Measurements from ENCODE around the gene OR56A3. TPM values are rescaled to one million over a fixed set of nuclear protein-coding genes. Genes with fewer than 3 reads are reported as not detected.

The OR56A3 gene
- total RNA-seq, 4 donors from 2014 or later: not detected

GRCh38 chr11:5968394-5968793 is 26.3 kb downstream of the OR56A3 start, which contains the start of gene OR56A5:
Gene OR56A5, minus strand, starts transcription at chr11:5968494. Its CDS starts 0 bp downstream, at chr11:5968494.
- TF ChIP-seq POLR2A (IDR thresholded peaks at IDR 0.05): no peak
- no peak for TF ChIP-seq CTCF (IDR thresholded peaks at IDR 0.05)
- no peaks in the 10 kb centered on the region for H3K4me1 ChIP-seq
- no peak within 1 kb of the TSS for H3K4me3 ChIP-seq
- DNase-seq: no peak
- H3K27me3 ChIP-seq: no peaks in the 10 kb centered on the region
- H3K27ac ChIP-seq: no peak within 1 kb of the TSS
- H3K9me3 ChIP-seq: peaks cover 0 to 3% (median 0%) of the 10 kb centered on the region in 4 donors
- H3K36me3 ChIP-seq: no peaks in the 10 kb centered on the region

- TF ChIP-seq POLR2A (IDR thresholded peaks at IDR 0.05): no peak
- TF ChIP-seq CTCF (IDR thresholded peaks at IDR 0.05): no peak
- no peaks in the 10 kb centered on the region for H3K27me3 ChIP-seq
- H3K36me3 ChIP-seq: no peaks in the 10 kb centered on the region
- no peak for DNase-seq
- H3K9me3 ChIP-seq: no peaks in the 10 kb centered on the region
- H3K4me1 ChIP-seq: no peaks in the 10 kb centered on the region
- H3K4me3 ChIP-seq: no peak overlapping the region
- no peak overlapping the region for H3K27ac ChIP-seq
Observed at GRCh38 chr11:5973530-5973929, 31.5 kb downstream of the OR56A3 start.

GRCh38 chr11:5983443-5983842 is 41.4 kb downstream of the OR56A3 start:
- H3K4me1 ChIP-seq: no peaks in the 10 kb centered on the region
- no peaks in the 10 kb centered on the region for H3K36me3 ChIP-seq
- DNase-seq: no peak
- no peak overlapping the region for H3K4me3 ChIP-seq
- no peaks in the 10 kb centered on the region for H3K9me3 ChIP-seq
- TF ChIP-seq POLR2A (IDR thresholded peaks at IDR 0.05): no peak
- no peak for TF ChIP-seq CTCF (IDR thresholded peaks at IDR 0.05)
- no peaks in the 10 kb centered on the region for H3K27me3 ChIP-seq
- no peak overlapping the region for H3K27ac ChIP-seq

GRCh38 chr11:5986885-5987284 is 44.8 kb downstream of the OR56A3 start, which contains the start of gene OR52L1:
Gene OR52L1, minus strand, starts transcription at chr11:5986985. Its CDS starts 55 bp downstream, at chr11:5986930.
- Histone ChIP-seq H3K27me3 (no peaks in the 10 kb centered on the region), H3K27ac (no peak within 1 kb of the TSS), H3K4me3 (no peak within 1 kb of the TSS), H3K4me1 (no peaks in the 10 kb centered on the region), H3K36me3 (no peaks in the 10 kb centered on the region), H3K9me3 (no peaks in the 10 kb centered on the region)
- DNase-seq: no peak
- TF ChIP-seq POLR2A (IDR thresholded peaks at IDR 0.05): no peak
- no peak for TF ChIP-seq CTCF (IDR thresholded peaks at IDR 0.05)

GRCh38 chr11:5989203-5989602 is 47.2 kb downstream of the OR56A3 start:
- H3K4me1 ChIP-seq: no peaks in the 10 kb centered on the region
- H3K27me3 ChIP-seq: no peaks in the 10 kb centered on the region
- no peaks in the 10 kb centered on the region for H3K9me3 ChIP-seq
- no peak for TF ChIP-seq CTCF (IDR thresholded peaks at IDR 0.05)
- TF ChIP-seq POLR2A (IDR thresholded peaks at IDR 0.05): no peak
- no peaks in the 10 kb centered on the region for H3K36me3 ChIP-seq
- DNase-seq: no peak
- H3K4me3 ChIP-seq: no peak overlapping the region
- no peak overlapping the region for H3K27ac ChIP-seq

- no peak overlapping the region for H3K27ac ChIP-seq
- H3K36me3 ChIP-seq: no peaks in the 10 kb centered on the region
- no peaks in the 10 kb centered on the region for H3K4me1 ChIP-seq
- no peak overlapping the region for H3K4me3 ChIP-seq
- no peak for TF ChIP-seq POLR2A (IDR thresholded peaks at IDR 0.05)
- no peak for TF ChIP-seq CTCF (IDR thresholded peaks at IDR 0.05)
- DNase-seq: no peak
- no peaks in the 10 kb centered on the region for H3K9me3 ChIP-seq
- H3K27me3 ChIP-seq: no peaks in the 10 kb centered on the region
Observed at GRCh38 chr11:5992150-5992549, 50.1 kb downstream of the OR56A3 start.
